ENCODE data around the gene ENOPH1.

ENOPH1 gene

DNA sequence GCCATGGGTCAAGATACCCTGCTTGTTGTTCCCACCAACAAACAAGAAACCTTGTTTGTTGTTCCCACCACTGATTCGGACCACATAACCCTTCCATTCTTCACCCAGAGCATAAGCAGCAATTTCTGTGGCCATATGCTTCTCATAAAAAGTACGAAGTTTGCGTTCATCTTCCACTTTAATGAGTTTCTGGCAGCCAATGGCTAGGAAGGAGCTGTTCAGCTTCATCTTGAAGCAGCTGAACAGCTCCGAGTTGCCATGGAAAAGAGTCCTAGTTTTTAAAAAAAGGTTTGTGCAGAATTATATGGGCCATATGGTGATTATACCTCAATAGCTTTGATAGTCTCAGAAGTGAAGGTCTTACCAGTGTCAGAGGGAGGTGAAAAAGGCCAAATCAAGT lies 65.3 kb downstream of the ENOPH1 start:
- Histone ChIP-seq H3K9ac (ENCODE audit: low read length) (no peak overlapping the region), H3K79me2 (ENCODE audit: insufficient read depth, low read length) (no peaks in the 10 kb centered on the region), H3K9me3 (ENCODE audit: low read length) (no peaks in the 10 kb centered on the region), H3K27me3 (ENCODE audit: insufficient read depth, low read length) (no peaks in the 10 kb centered on the region), H4K20me1 (ENCODE audit: insufficient read depth, low read length) (no peaks in the 10 kb centered on the region), H3K4me1 (ENCODE audit: insufficient read depth, low read length, severe bottlenecking) (no peaks in the 10 kb centered on the region), H3K36me3 (ENCODE audit: insufficient read depth, low read length) (no peaks in the 10 kb centered on the region), H2AFZ (ENCODE audit: low read length) (no peak overlapping the region), H3F3A (ENCODE audit: insufficient read depth, low read length) (no peaks in the 10 kb centered on the region), H3K27ac (ENCODE audit: low read depth, low read length, poor library complexity, severe bottlenecking) (no peak overlapping the region), H3K4me3 (ENCODE audit: low read depth, low read length, poor library complexity, severe bottlenecking) (no peak overlapping the region), H3K4me2 (ENCODE audit: low read length) (no peak overlapping the region), H3K9me2 (ENCODE audit: low read depth, low read length) (no peaks in the 10 kb centered on the region)
- TF ChIP-seq EZH2 (IDR thresholded peaks at IDR 0.05; ENCODE audit: borderline replicate concordance, low read length): no peak
- TF ChIP-seq, protein P1, sequence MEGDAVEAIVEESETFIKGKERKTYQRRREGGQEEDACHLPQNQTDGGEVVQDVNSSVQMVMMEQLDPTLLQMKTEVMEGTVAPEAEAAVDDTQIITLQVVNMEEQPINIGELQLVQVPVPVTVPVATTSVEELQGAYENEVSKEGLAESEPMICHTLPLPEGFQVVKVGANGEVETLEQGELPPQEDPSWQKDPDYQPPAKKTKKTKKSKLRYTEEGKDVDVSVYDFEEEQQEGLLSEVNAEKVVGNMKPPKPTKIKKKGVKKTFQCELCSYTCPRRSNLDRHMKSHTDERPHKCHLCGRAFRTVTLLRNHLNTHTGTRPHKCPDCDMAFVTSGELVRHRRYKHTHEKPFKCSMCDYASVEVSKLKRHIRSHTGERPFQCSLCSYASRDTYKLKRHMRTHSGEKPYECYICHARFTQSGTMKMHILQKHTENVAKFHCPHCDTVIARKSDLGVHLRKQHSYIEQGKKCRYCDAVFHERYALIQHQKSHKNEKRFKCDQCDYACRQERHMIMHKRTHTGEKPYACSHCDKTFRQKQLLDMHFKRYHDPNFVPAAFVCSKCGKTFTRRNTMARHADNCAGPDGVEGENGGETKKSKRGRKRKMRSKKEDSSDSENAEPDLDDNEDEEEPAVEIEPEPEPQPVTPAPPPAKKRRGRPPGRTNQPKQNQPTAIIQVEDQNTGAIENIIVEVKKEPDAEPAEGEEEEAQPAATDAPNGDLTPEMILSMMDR (IDR thresholded peaks at IDR 0.05; ENCODE audit: low read length): no peak

DNA sequence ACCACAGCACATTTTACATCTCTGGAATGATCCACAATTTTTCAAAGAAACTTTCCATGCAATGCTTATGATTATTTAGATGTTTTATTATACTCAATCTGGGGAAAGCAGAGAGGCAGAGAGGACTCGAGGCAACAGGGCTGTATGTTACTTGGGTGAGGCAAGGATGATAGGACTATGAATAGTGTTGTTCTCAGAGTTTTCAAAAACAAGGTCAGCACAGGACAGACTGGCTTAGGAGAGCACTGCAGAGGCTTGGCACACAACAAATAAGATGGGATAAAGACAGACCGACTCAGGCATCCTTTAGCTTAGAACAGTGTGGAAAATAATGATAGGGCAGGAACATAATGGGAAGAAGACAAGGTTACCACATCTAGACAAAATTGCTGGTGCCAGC lies 66.0 kb downstream of the ENOPH1 start:
- Histone ChIP-seq H3K27me3 (ENCODE audit: insufficient read depth, low read length) (no peaks in the 10 kb centered on the region), H3K79me2 (ENCODE audit: insufficient read depth, low read length) (no peaks in the 10 kb centered on the region), H3K9me2 (ENCODE audit: low read depth, low read length) (no peaks in the 10 kb centered on the region), H3K36me3 (ENCODE audit: insufficient read depth, low read length) (no peaks in the 10 kb centered on the region), H3K4me3 (ENCODE audit: low read depth, low read length, poor library complexity, severe bottlenecking) (no peak overlapping the region), H3K9me3 (ENCODE audit: low read length) (no peaks in the 10 kb centered on the region), H3K4me1 (ENCODE audit: insufficient read depth, low read length, severe bottlenecking) (no peaks in the 10 kb centered on the region), H2AFZ (ENCODE audit: low read length) (no peak overlapping the region), H3K27ac (ENCODE audit: low read depth, low read length, poor library complexity, severe bottlenecking) (no peak overlapping the region), H3F3A (ENCODE audit: insufficient read depth, low read length) (no peaks in the 10 kb centered on the region), H3K9ac (ENCODE audit: low read length) (no peak overlapping the region), H3K4me2 (ENCODE audit: low read length) (no peak overlapping the region), H4K20me1 (ENCODE audit: insufficient read depth, low read length) (no peaks in the 10 kb centered on the region)
- TF ChIP-seq EZH2 (IDR thresholded peaks at IDR 0.05; ENCODE audit: borderline replicate concordance, low read length): no peak
- TF ChIP-seq, protein P1 (IDR thresholded peaks at IDR 0.05; ENCODE audit: low read length): no peak

DNA sequence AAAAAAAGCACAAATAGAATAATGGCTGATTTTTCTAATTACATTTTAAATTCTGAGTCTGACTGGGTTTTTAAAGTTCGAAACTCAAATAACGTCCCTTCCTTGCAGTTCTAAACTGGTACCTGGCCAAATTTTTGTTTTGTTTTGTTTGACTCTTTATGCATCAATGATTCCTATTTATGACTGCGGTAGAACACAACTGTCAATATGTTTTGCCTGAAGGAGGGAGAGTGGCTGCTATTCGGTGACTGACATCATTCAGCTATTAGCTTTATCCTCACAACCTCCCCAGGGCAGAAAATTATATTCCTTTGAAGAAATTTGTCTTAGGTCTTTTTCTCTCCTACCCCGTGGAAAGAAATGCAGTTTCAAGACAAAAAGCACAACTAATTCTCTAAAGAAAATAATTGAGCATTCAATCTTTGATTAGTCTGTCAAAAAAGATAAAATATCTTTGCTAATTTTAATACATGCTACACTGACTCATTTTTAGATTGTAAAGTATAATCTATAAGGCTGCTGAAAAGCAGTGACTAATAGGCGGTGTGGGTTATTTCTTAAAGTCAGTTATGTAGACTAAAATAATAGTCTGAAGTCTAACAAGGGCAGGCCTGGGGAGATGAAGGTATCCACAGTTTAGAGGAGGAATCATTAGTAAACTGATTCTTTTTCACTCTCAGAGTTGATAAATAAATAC lies 69.5 kb downstream of the ENOPH1 start:
- TF ChIP-seq, protein P1 (IDR thresholded peaks at IDR 0.05; ENCODE audit: low read length): no peak
- no peak for TF ChIP-seq EZH2 (IDR thresholded peaks at IDR 0.05; ENCODE audit: borderline replicate concordance, low read length)
- Histone ChIP-seq H3F3A (ENCODE audit: insufficient read depth, low read length) (no peaks in the 10 kb centered on the region), H2AFZ (ENCODE audit: low read length) (no peak overlapping the region), H3K27me3 (ENCODE audit: insufficient read depth, low read length) (no peaks in the 10 kb centered on the region), H3K79me2 (ENCODE audit: insufficient read depth, low read length) (no peaks in the 10 kb centered on the region), H3K9ac (ENCODE audit: low read length) (no peak overlapping the region), H3K4me2 (ENCODE audit: low read length) (no peak overlapping the region), H3K4me1 (ENCODE audit: insufficient read depth, low read length, severe bottlenecking) (no peaks in the 10 kb centered on the region), H3K4me3 (ENCODE audit: low read depth, low read length, poor library complexity, severe bottlenecking) (no peak overlapping the region), H3K27ac (ENCODE audit: low read depth, low read length, poor library complexity, severe bottlenecking) (no peak overlapping the region), H4K20me1 (ENCODE audit: insufficient read depth, low read length) (no peaks in the 10 kb centered on the region), H3K9me2 (ENCODE audit: low read depth, low read length) (no peaks in the 10 kb centered on the region), H3K36me3 (ENCODE audit: insufficient read depth, low read length) (no peaks in the 10 kb centered on the region), H3K9me3 (ENCODE audit: low read length) (no peaks in the 10 kb centered on the region)
